DMS114 treated with DMSO at 0.1 percent for 48 hours (cell line): Measurements from ENCODE around the gene UPB1.

Source experiments
- DNase-seq: peaks from one replicate; lab custom pipeline; 2025; ENCODE audit not compliant: unreplicated experiment; lab: John Stamatoyannopoulos, UW

Gene UPB1

DNA sequence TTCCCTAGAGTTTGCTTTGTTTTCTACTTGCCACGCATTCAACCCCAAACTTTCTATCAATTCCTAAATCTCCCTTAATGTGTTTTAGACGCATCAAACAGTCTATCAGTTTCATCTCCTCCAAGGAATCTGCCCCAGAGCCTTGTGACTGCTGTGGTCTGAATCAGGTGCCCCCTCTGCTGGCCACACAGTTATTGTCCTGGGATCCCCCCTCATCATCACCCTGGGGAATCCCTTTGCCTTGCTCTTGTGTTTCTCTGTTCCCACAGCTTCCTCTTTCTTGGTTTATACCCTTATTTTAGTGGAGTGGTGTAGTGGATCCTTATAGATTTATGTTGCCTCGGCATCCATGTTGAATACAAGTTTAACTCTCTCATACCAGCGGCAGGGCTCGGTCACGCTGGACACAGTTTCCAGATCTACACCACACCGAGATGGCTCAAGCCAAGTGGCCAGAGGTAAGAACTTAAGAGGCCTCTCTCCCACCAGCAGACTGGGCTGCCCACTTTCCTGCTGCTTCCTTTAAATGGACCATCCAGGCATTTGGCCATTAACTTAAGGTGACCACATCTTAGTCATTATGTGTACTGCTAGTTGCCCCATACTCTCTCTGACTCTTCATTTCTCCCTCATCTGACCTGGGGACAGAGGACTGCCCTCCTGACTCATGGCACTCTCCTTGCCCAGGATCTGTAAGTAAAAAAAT lies 8.2 kb downstream of the UPB1 start:
- DNase-seq, result peak; percentile 10

DNA sequence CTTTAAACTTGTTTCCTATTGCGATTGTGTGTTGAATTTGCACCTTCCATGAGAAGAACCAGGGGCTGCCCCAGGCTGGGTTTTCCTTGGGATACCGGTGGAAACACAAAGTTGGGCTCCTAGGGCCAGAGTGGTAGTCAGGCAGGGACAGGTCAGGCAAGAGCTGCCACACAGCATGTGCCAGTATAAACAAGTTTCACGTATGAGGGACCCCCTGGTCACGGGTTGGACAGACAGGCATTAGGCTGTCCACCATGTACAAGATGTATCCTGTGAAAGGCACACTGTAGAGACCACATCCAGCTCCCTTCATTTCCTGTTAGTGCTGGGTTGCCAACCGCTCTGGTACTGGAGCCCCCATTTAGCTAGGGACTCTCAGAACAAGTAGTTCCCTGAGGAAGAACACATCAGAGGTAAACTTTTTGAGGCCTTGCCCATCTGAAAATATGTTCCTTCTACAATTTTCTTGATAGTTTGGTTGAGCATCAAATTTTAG lies 8.8 kb downstream of the UPB1 start:
- no peak for DNase-seq

DNA sequence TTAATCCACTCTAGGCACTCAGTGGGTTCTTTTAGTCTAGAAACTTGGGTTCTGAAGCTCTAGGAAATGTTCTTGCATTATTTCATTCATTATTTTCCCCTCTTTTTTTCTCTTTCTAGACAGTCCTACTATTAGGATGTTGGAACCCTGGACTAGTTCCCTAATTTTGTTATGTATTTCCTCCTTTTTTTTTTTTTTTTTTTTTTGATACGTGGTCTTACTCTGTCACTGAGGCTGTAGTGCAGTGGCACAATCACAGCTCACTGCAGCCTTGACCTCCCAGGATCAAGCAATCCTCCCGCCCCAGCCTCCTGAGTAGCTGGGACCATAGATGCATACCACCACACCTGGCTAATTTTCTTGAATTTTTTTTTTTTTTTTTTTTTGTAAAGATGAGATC lies 9.4 kb downstream of the UPB1 start:
- no peak for DNase-seq

DNA sequence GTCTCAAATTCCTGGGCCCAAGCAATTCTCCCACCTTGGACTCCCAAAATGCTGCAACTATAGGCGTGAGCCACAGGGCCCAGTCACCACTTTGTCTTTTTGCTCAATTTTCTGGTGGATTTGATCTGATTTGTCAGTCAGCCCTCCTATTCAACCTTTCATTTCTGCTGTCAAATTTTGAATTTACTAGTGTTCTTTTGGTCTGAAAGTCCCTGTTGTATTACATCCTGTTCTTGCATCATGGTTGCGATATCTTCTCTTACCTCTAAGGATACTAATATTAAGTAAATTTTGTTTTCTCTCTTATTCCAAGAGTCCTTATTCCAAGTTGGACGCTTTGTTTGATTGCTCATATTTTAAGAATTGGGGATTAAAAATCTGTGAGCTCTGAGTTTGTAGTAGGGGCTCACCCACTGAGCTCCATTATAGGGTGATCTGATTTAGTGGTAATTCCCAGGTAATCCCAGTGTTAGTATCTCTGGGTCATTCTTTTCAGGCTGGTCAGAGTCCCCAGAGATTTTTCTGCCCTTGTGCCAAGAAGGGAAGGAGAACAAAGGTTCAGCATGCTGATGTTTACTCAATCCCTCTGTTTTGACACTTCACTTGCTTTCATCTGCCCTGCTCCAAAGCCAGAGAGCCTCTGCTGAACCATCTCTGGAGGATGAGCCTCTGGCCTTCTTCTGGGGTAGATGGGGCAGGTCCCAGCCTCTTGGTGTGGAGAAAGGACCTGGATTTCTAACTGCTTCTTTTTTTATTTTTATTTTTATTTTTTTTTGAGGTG lies 10.0 kb downstream of the UPB1 start:
- DNase-seq, result no peak

DNA sequence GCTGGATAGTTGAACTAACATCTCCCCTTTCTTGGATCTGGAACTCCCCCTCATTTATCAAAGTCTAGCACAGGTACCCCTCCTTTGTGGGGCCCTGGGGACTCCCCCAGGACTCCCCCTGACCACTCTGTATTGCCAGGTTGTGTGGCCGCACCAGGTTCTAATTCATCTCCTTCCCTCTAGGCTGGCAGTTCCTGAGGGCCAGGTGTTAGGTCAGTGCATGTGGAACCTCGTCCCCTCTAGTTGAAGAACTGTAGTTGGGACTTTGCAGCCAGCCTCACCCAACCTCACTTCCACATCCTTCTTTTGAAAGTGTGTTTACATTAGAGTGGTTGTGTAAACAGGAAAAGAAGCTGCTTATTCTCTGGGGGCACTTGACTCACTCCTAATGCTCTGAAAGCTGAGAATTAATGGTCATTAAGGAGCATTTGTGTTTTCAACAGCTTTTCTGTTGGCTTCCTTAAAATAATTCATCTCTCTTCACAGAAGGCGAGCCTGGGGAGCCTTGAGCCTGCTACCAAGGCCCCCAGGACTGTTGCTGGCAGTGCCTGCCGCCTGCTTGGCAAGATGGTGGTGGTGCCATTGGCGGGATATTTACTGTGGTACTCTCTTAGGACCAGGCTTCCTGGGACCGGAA lies 11.8 kb downstream of the UPB1 start:
- no peak for DNase-seq

DNA sequence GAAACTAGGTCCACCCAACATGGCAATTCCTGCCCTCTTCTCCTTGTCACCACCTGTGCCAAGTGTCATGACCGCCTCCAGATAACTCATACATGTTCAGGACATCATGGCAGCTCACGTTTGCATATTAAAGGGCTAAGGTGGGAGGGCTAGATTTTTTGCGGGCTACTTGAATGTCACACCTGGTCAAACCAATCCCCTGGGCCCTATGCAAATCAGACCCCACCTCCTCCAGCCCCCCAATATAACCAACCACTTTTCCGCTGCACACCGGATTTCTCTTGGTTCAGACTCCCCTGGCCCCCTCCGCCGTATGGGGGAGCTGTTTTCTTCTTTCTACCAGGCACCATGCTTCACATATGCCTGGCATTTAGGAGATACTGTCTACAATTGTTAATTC lies 12.6 kb downstream of the UPB1 start:
- no peak for DNase-seq

DNA sequence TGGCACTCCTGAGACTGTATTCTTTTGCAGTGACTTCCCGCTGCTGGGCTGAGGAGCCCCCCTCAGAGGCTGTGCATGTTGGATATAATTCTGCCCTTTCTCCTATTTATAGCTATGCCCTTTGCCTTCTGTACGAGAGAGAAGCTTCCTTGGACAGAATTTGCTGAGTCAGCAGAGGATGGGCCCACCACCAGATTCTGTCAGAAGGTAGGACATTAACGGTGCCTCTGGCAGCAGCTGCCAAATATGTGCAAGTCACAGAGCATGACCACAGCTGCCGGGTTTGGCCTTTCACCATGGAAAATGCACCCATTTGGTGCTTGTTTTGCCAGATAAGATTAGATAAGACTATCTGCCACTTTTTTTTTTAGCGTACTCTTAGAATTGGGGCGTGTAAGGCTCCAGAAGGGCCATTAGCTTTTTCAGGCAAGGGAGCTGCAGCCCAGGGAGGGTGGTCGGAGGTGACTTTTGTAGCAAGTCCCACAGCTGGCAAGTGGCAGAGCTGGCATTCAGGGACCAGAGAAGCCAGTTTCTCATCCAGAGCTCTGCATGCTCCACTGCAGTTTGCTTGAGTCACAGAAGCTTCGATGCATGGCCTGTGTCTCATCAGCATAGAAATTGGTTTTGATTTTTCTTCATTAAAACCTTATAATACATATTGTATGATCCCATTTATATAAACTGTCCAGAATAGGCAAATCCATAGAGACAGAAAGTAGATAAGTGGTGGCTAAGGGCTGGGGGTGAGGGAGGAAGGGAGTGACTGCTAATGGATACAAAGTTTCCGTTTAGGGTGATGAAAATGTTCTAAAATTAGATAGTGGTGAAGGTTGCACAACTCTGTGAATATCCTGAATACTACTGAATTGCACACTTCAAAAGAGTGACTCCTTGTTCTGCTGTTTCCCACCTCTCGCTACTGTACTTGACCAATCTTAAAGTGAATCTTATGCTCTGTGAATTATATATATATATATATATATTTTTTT lies 15.8 kb downstream of the UPB1 start:
- no peak for DNase-seq

DNA sequence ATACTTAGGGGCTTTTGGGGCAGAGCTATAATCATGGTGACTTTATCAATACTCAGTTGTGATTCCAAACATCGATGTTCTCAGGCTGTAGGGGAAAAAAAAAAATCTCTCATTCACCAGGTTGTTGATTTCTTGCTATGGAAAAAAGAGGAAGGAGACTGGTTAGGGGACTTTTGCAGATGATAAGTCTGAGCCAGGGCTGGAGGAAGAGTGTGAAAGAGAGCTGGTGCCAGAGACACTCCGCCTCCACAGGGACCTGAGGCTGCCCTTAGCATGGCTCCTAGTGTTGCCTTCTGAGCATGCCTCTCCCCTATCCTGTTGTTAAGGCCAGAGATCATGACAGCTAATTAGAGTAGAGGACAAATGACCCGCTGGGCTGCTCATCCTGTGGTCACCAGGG lies 16.9 kb downstream of the UPB1 start:
- DNase-seq, result no peak

DNA sequence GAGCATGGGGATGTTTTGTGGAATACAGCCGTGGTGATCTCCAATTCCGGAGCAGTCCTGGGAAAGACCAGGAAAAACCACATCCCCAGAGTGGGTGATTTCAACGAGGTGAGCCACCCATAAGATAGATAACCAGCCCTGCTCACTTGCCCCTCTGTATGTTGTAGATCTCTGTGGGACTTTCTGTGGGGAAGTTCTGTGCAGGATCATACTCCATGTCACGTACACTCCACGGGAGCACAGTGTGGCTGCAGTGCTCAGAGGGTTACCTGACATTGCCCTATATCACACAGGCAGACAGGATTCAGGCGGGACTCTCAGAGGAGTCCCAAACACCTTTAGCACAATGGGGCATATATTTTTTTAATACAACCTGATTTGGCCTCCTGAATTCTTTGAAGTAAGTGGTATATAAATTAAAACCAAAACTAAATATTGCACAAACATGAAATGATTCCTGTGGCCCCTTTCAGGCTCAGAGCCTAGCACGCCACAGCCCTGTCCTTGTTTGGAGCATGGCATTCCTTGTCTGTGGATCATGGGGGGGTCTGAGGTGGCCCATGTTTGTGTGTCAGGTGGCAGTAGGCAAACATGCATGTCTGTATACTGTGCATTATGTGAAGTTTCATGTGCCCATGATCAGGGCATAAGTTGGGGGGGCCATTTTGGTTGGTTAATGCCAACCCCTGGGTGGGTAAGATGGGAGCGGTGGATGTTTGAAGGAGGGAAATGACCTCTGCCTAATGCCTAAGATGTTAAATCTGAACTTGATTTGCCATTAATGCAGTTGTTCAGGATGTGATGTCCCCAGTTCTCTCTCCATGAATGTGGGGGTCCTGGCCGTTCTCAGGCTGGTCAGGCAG lies 18.5 kb downstream of the UPB1 start:
- DNase-seq, result no peak

DNA sequence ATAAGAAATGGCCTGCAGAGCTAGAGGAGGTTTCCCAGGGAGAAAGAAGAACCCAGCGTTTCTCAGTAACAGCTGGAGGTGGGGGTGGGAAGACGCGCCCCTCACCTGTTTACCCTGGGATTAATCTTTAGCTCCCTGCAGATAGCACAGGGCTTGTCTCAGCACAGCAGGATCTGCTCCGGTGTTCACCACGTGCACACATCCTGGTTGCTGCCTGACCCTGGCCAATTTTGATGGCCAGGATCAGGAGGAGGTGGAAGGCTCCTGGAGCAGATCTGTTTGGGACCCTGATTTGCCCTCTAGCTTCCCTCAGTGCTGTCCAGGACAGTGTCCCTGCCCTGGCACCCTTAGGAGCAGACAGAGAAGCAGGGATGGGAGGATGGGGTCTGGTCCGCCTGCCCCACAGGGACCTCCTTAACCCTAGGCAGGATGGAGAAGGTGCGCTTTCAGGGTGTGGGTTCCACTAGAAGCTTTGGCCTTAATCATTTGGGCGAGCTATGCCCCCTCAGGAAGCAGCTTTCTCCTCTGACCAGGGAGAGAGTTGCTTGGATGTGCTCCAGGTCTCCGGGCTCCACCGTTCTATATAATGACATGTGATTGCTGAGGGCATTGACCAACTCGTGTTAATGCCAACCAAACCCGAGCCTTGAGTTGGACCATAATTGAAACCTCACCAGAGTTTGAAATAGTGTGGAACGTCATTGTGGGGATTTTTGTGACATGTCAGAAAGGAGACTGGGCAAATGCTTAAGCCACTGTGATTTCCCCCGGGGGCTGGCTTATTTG lies 19.3 kb downstream of the UPB1 start:
- no peak for DNase-seq

DNA sequence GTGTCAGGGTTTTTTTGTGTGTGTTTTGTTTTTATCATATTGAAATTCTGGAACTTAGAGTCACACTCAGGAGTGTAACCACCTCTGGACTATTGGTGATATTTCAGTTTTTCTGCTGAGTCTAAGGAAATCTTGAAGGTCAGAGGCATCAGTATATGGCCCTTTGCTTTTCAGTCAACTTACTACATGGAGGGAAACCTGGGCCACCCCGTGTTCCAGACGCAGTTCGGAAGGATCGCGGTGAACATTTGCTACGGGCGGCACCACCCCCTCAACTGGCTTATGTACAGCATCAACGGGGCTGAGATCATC lies 19.9 kb downstream of the UPB1 start:
- DNase-seq, result no peak

DNA sequence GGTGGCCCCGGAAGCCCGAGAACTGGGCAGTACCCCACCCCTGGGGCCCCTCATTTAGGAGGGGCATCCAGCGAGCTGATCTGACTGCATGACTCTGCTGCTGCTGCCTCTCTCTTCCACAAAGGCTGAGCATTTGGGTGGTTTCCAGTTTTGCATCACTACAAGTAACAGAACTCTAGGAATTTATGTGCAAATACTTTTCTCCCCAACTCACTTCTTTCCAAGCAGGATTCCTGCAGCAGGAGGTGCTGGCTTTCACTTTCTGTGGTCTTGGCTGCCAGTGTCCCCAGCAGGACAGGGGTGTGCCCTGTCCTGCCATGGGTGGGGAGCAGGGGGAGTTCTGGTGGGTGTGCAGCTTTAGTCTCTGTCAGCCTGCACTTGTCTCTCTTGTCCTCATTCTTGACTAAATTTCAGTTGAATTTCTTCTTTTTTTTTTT lies 21.2 kb downstream of the UPB1 start:
- DNase-seq, result no peak

DNA sequence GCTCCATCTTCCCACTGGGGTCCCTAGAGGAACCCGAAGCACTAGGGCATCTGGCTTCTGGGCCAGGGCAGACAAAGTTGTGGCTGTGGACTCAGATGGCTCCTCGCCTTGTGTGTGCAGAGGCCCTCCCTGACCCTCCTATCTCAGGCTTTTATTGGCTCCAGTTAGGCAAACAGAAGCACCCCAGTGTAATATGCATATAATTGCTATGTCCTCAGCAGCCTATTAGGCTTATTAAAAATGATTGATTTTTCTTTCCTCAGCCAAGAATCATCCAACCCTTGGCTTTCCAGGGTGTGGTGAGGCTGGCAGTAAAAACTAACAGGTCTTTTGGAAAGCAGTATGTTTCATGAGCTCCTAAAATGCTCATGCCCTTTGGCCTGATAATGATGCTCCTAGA lies 22.3 kb downstream of the UPB1 start:
- DNase-seq, result no peak

DNA sequence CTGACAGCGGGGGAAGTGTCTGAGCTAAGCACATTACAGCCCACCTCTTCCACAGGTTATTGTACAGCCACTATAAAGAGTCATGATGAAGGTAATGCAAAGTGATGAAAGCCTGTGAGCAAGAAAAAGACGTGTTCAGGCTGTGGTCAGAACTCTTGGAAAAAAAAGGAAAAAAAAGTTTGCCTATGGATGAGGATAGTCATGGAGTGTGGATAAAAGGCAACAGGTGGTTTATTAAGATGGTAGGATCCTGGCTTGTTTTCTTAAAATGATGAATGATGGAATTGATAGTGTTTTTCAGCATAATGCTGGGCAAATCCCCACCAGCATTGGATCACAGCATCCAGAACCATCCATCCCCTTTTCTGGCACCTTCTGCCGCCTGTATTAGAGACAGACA lies 23.1 kb downstream of the UPB1 start:
- DNase-seq, result no peak

DNA sequence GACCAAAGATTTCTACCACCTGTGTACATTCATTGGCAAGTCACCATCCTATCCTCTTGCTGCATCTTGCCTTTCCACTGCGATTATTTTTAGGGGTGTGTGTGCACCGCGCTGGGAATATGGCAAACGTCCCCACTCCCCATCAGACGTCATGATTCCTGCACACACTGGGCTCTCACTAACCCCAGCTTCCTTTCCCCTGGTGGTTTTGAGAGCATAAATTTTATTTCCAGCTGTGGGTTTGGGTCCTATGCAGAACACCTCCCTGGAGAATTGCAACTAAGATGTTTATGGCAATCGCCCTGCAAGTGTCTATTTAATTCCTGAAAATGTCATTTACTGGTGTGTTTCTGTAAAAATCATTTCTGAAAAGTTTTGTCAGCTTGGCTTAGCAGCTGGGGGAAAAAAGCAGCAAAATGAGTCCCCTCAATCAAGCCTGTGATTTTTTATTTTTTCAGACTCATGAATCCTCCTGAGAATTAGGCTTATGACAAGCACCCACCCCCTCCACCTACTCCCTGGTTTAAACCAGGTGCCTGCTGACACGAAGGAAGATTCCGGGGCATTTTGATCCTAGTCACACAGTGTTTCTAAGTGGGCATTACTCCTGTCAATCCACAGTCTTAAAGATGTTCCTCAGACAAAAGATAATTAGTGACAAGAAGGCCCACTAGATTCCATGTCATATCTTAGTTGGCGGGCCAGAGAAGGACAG lies 23.8 kb downstream of the UPB1 start:
- no peak for DNase-seq

DNA sequence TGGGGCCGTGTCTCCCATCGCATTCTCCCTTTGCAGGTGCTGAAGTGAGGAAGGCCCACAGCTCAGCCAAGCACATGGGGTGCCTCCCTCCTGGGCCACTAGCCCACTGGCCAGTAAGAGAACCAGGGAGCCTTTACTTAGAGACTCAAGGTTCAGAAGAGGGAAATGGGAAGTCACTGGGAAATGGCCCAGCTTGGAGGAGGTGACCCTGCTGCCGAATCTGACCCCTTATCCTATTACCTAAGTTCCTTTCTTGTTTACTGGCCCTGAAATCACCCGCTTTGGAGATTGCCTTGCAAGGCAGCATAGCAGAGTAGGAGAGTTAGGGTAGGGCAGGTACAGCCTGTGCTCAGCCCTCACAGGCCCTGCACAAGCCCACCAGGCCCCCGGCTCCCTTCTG lies 24.4 kb downstream of the UPB1 start:
- DNase-seq, result no peak

DNA sequence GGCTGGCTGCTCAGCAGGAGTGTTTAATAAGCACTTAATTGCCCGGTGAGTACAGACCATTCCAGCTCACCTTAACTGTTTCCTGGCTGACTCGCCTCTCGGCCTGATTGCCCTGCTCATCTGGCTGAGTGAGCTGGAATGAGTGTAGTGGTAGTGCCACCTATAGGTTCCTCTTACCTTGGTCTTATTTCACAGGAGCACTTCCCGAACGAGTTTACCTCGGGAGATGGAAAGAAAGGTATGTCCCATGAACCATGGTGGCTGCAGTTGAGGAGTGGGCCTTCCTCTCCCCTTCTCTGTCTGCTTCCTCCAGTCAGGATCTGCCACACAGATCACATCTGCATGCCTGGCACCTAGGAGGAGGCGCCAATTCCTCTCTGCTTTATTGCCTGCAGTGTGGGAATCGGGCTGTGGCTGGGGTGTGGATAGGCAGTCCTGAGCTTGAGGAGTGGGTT lies 26.7 kb downstream of the UPB1 start:
- DNase-seq, result no peak

DNA sequence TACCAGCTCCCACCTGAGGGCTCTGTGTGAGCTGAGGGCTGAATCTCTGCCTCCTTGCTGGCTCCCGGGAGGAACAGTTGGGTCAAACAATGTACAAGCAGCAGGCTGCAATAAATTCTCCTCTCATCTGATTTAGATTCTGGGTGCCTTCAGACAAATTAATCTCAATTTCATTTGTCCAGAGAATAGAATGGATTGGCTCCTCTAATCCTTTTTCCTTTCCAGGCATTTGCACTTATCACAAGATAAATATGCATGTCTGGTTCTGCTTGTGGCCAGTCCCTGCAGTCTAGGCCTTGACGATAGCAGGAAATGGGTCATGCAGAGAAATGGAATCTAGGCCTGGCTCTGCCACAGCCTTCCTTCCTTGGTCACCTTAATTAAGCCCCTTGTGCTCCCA lies 28.7 kb downstream of the UPB1 start:
- no peak for DNase-seq
